NCI-H526 (cell line): ENCODE results near the gene OTOP2.

Experiments used
- DNase-seq, 2 experiments: peaks; one replicate each; lab custom pipeline; 2025; lab: John Stamatoyannopoulos, UW

Gene OTOP2

GRCh38 chr17:74923538-74924249, 379 bp upstream of the OTOP2 start:
- DNase-seq: peak; percentile 23 to 74

- DNase-seq: no peak
Measured at GRCh38 chr17:74925242-74925641, 1.2 kb downstream of the OTOP2 start.

GRCh38 chr17:74928786-74929185, 4.7 kb downstream of the OTOP2 start:
- no peak for DNase-seq

GRCh38 chr17:74930535-74931036, 6.5 kb downstream of the OTOP2 start:
- DNase-seq: no peak

GRCh38 chr17:74935048-74935447, 11.0 kb downstream of the OTOP2 start:
- no peak for DNase-seq

GRCh38 chr17:74935585-74936469, 11.8 kb downstream of the OTOP2 start, which contains the start of gene OTOP3:
OTOP3 (plus strand) TSS chr17:74935898; CDS start chr17:74935922, 24 bp downstream.
- DNase-seq: peak in 1 of 2 experiments; percentile 29

- no peak for DNase-seq
Measured at GRCh38 chr17:74936470-74936799, 12.4 kb downstream of the OTOP2 start.

GRCh38 chr17:74937064-74938051, 13.3 kb downstream of the OTOP2 start:
- no peak for DNase-seq

- DNase-seq: no peak
Measured at GRCh38 chr17:74938194-74938950, 14.3 kb downstream of the OTOP2 start.

GRCh38 chr17:74939534-74939933, 15.5 kb downstream of the OTOP2 start:
- no peak for DNase-seq

GRCh38 chr17:74941128-74941725, 17.2 kb downstream of the OTOP2 start:
- DNase-seq: no peak

GRCh38 chr17:74943808-74944522, 19.9 kb downstream of the OTOP2 start:
- DNase-seq: peak in 1 of 2 experiments; percentile 47

GRCh38 chr17:74945543-74945942, 21.5 kb downstream of the OTOP2 start:
- DNase-seq: no peak

GRCh38 chr17:74946641-74947040, 22.6 kb downstream of the OTOP2 start:
- no peak for DNase-seq

- no peak for DNase-seq
Measured at GRCh38 chr17:74947041-74947754, 23.1 kb downstream of the OTOP2 start.

- DNase-seq: peak in 1 of 2 experiments; percentile 74
Measured at GRCh38 chr17:74949455-74950115, 25.5 kb downstream of the OTOP2 start.

GRCh38 chr17:74950207-74950606, 26.1 kb downstream of the OTOP2 start:
- DNase-seq: peak in 1 of 2 experiments; percentile 58

GRCh38 chr17:74951065-74951464, 27.0 kb downstream of the OTOP2 start:
- DNase-seq: no peak
